Stimulated activated CD4-positive, alpha-beta T cell treated with anti-CD3 and anti-CD28 coated beads, Interleukin-12 subunit alpha, Interleukin-12 subunit beta, amount 100 ng/mL, for 24 hours (primary cell): ENCODE data around the gene GNA15.

ENCODE experiments used
- DNase-seq, 2 experiments: peaks; one replicate each; pipeline ENCODE4 v3.0.0-alpha.2; 2020; ENCODE audit warnings: low read depth in 2 of 2

Gene GNA15

GRCh38 chr19:3106509-3107141, 29.2 kb upstream of the GNA15 start:
- no peak for DNase-seq

- DNase-seq, result no peak
Measured at GRCh38 chr19:3107658-3108057, 28.2 kb upstream of the GNA15 start.

GRCh38 chr19:3108775-3109174, 27.1 kb upstream of the GNA15 start:
- peak in 1 of 2 experiments; percentile 71 for DNase-seq

- DNase-seq, result no peak
Measured at GRCh38 chr19:3109491-3109890, 26.3 kb upstream of the GNA15 start.

GRCh38 chr19:3110126-3110825, 25.6 kb upstream of the GNA15 start:
- no peak for DNase-seq

- no peak for DNase-seq
Measured at GRCh38 chr19:3111586-3112247, 24.1 kb upstream of the GNA15 start.

- no peak for DNase-seq
Measured at GRCh38 chr19:3112375-3113099, 23.3 kb upstream of the GNA15 start.

GRCh38 chr19:3113100-3114017, 22.5 kb upstream of the GNA15 start:
- no peak for DNase-seq

- DNase-seq, result no peak
Measured at GRCh38 chr19:3114018-3114726, 21.7 kb upstream of the GNA15 start.

GRCh38 chr19:3114811-3115210, 21.0 kb upstream of the GNA15 start:
- DNase-seq, result no peak

- DNase-seq, result no peak
Measured at GRCh38 chr19:3115411-3115810, 20.4 kb upstream of the GNA15 start.

- no peak for DNase-seq
Measured at GRCh38 chr19:3115916-3116602, 19.8 kb upstream of the GNA15 start.

GRCh38 chr19:3116621-3117020, 19.2 kb upstream of the GNA15 start:
- no peak for DNase-seq

GRCh38 chr19:3117716-3118115, 18.1 kb upstream of the GNA15 start:
- DNase-seq, result no peak

- no peak for DNase-seq
Measured at GRCh38 chr19:3118232-3119070, 17.4 kb upstream of the GNA15 start.

GRCh38 chr19:3119071-3119595, 16.7 kb upstream of the GNA15 start:
- DNase-seq, result no peak

- DNase-seq, result no peak
Measured at GRCh38 chr19:3119693-3120380, 16.0 kb upstream of the GNA15 start.

- no peak for DNase-seq
Measured at GRCh38 chr19:3120611-3121276, 15.1 kb upstream of the GNA15 start.
